Right forelimb (tissue), 1 donor: Measurements from ENCODE around the gene CCDC152.
A peak's percentile ranks its signal among the peaks of the same experiment; 100 is the strongest.

Experiments
- DNase-seq: peaks from one replicate; pipeline ENCODE4 v3.0.0-alpha.2; 2018

The CCDC152 gene

GRCh38 chr5:42784132-42784531 is 27.5 kb downstream of the CCDC152 start:
- DNase-seq, result no peak

- DNase-seq, result no peak
These were observed 29.1 kb downstream of the CCDC152 start for GRCh38 chr5:42785756-42786155.

GRCh38 chr5:42787073-42787472 is 30.5 kb downstream of the CCDC152 start:
- no peak for DNase-seq

- no peak for DNase-seq
These were observed 31.2 kb downstream of the CCDC152 start for GRCh38 chr5:42787845-42788244.

GRCh38 chr5:42791151-42791550 is 34.5 kb downstream of the CCDC152 start:
- no peak for DNase-seq

GRCh38 chr5:42798284-42799240 is 41.9 kb downstream of the CCDC152 start:
- no peak for DNase-seq

GRCh38 chr5:42799241-42799608 is 42.6 kb downstream of the CCDC152 start:
- no peak for DNase-seq

- DNase-seq, result no peak
These were observed 43.1 kb downstream of the CCDC152 start for GRCh38 chr5:42799668-42800114.

- no peak for DNase-seq
These were observed 44.2 kb downstream of the CCDC152 start for GRCh38 chr5:42800748-42801330.

GRCh38 chr5:42801516-42802166 is 45.0 kb downstream of the CCDC152 start:
- no peak for DNase-seq

- no peak for DNase-seq
These were observed 48.2 kb downstream of the CCDC152 start for GRCh38 chr5:42804717-42805339.

GRCh38 chr5:42806004-42806700 is 49.5 kb downstream of the CCDC152 start:
- DNase-seq, result no peak

GRCh38 chr5:42806701-42807262 is 50.2 kb downstream of the CCDC152 start:
- DNase-seq, result no peak

- DNase-seq, result no peak
These were observed 51.3 kb downstream of the CCDC152 start for GRCh38 chr5:42807722-42808447.

GRCh38 chr5:42808888-42809611 is 52.4 kb downstream of the CCDC152 start:
- DNase-seq, result no peak

- no peak for DNase-seq
These were observed 54.4 kb downstream of the CCDC152 start for GRCh38 chr5:42810834-42811590.

- DNase-seq, result peak; percentile 78
These were observed 55.2 kb downstream of the CCDC152 start, which contains the start of gene SELENOP for GRCh38 chr5:42811591-42812446. SELENOP (minus strand) TSS chr5:42811892; CDS start chr5:42808353, 3,539 bp downstream.

GRCh38 chr5:42812620-42813019 is 56.0 kb downstream of the CCDC152 start:
- DNase-seq, result no peak

GRCh38 chr5:42813533-42813932 is 56.9 kb downstream of the CCDC152 start:
- DNase-seq, result no peak
